Chondrocyte (in vitro differentiated cells): ENCODE measurements around the gene TRAF2. TPM values are rescaled to one million over a fixed set of nuclear protein-coding genes. Genes with fewer than 3 reads are reported as not detected.

Experiments
- DNase-seq: peaks from one replicate; pipeline ENCODE4 v3.0.0; 2021; ENCODE audit warnings: mixed read lengths, low spot score
- H3K27ac Mint-ChIP-seq: one replicate; pipeline ENCODE4 v1.8.0; 2021; ENCODE audit warnings: mild to moderate bottlenecking, moderate library complexity, mixed read lengths; ENCODE audit not compliant: unreplicated experiment
- H3K27me3 Mint-ChIP-seq: 2 replicates; pipeline ENCODE4 v1.8.0; 2021; ENCODE audit warnings: low read depth, mixed read lengths
- H3K36me3 Mint-ChIP-seq: 2 replicates; pipeline ENCODE4 v1.8.0; 2021; ENCODE audit warnings: low read depth, mixed read lengths
- H3K4me1 Mint-ChIP-seq: 2 replicates; pipeline ENCODE4 v1.8.0; 2021; ENCODE audit warnings: low read depth, mild to moderate bottlenecking, mixed read lengths
- H3K4me3 Mint-ChIP-seq: one replicate; pipeline ENCODE4 v1.8.0; 2021; ENCODE audit warnings: mild to moderate bottlenecking, moderate library complexity, mixed read lengths; ENCODE audit not compliant: unreplicated experiment
- H3K9me3 Mint-ChIP-seq: 2 replicates; pipeline ENCODE4 v1.8.0; 2021; ENCODE audit warnings: low read depth, mixed read lengths
- CTCF ChIP-seq: fragments of 200-600 bp; sonication (generic); IDR thresholded peaks from 2 replicates; pipeline ENCODE4 v1.5.0; 2021; ENCODE audit warnings: antibody characterized with exemption, mild to moderate bottlenecking, moderate library complexity
- total RNA-seq: library from RNA; stranded (reverse); gene quantifications from 3 replicates; pipeline ENCODE4 v1.2.1, GENCODE V29; 2021

The TRAF2 gene
- total RNA-seq, 1 donor from 2014 or later: 10.4 TPM

GRCh38 chr9:136931611-136932130 is 45.4 kb downstream of the TRAF2 start:
- H3K36me3 Mint-ChIP-seq: peaks cover 9% of the 10 kb centered on the region
- DNase-seq: no peak
- peaks cover 4% of the 10 kb centered on the region for H3K4me1 Mint-ChIP-seq
- no peaks in the 10 kb centered on the region for H3K27me3 Mint-ChIP-seq
- no peak for TF ChIP-seq CTCF
- H3K4me3 Mint-ChIP-seq: no peak overlapping the region
- H3K9me3 Mint-ChIP-seq: peaks cover 4% of the 10 kb centered on the region
- H3K27ac Mint-ChIP-seq: no peak overlapping the region

GRCh38 chr9:136934277-136934676 is 48.0 kb downstream of the TRAF2 start:
- Mint-ChIP-seq H3K4me3 (no peak overlapping the region), H3K27me3 (no peaks in the 10 kb centered on the region), H3K4me1 (no peaks in the 10 kb centered on the region), H3K9me3 (peaks cover 6% of the 10 kb centered on the region), H3K27ac (no peak overlapping the region), H3K36me3 (peaks cover 12% of the 10 kb centered on the region)
- no peak for TF ChIP-seq CTCF
- no peak for DNase-seq

- Mint-ChIP-seq H3K27me3 (no peaks in the 10 kb centered on the region), H3K27ac (no peak overlapping the region), H3K36me3 (peaks cover 13% of the 10 kb centered on the region), H3K4me3 (no peak overlapping the region), H3K4me1 (no peaks in the 10 kb centered on the region), H3K9me3 (peaks cover 6% of the 10 kb centered on the region)
- TF ChIP-seq CTCF: no peak
- DNase-seq: no peak
Measured at GRCh38 chr9:136935651-136936050, 49.3 kb downstream of the TRAF2 start.

- H3K9me3 Mint-ChIP-seq: peaks cover 6% of the 10 kb centered on the region
Measured at GRCh38 chr9:136936645-136937170, 50.4 kb downstream of the TRAF2 start.

More at GRCh38 chr9:136936645-136937170, 50.4 kb downstream of the TRAF2 start:
- Mint-ChIP-seq H3K36me3 (peaks cover 16% of the 10 kb centered on the region), H3K4me3 (no peak overlapping the region), H3K27ac (no peak overlapping the region), H3K27me3 (no peaks in the 10 kb centered on the region), H3K4me1 (no peaks in the 10 kb centered on the region)
- TF ChIP-seq CTCF: no peak
- DNase-seq: no peak
